Spleen (tissue), 11 donors: Measurements from ENCODE around the gene ARRB2. TPM values are rescaled to one million over a fixed set of nuclear protein-coding genes. Genes with fewer than 3 reads are reported as not detected.

ENCODE experiments used
- DNase-seq: peaks from one replicate; pipeline ENCODE4 v3.0.0-alpha.2; 2020
- H3K27ac ChIP-seq, 8 donors: fragments of 200-600 bp; sonication (generic) in 7 of 8; 1 replicate in 4 of 8; 2 replicates in 4 of 8; pipeline versions ENCODE4 v1.5.0 to v1.8.0; 2016 to 2021; ENCODE audit warnings: inconsistent platforms in 4 of 8, mild to moderate bottlenecking in 4 of 8, moderate library complexity in 1 of 8
- H3K27me3 ChIP-seq, 7 donors: fragments of 200-600 bp; sonication (generic) in 6 of 7; replicated peaks in 1 of 7; 1 replicate in 4 of 7; 2 replicates in 3 of 7; pipeline versions ENCODE4 v1.5.0 to v1.8.0; 2016 to 2021; ENCODE audit warnings: inconsistent platforms in 3 of 7, mild to moderate bottlenecking in 1 of 7
- H3K36me3 ChIP-seq, 6 donors: fragments of 200-600 bp; sonication (generic) in 5 of 6; 1 replicate in 4 of 6; 2 replicates in 2 of 6; pipeline versions ENCODE4 v1.5.0 to v1.8.0; 2016 to 2021; ENCODE audit warnings: inconsistent platforms in 2 of 6
- H3K4me1 ChIP-seq, 6 donors: fragments of 200-600 bp; sonication (generic) in 5 of 6; 1 replicate in 3 of 6; 2 replicates in 3 of 6; pipeline versions ENCODE4 v1.5.0 to v1.8.0; 2016 to 2021; ENCODE audit warnings: inconsistent platforms in 3 of 6
- H3K4me3 ChIP-seq, 8 donors: fragments of 200-600 bp; sonication (generic) in 7 of 8; 1 replicate in 4 of 8; 2 replicates in 4 of 8; pipeline versions ENCODE4 v1.5.0 to v1.8.0; 2016 to 2021; ENCODE audit warnings: inconsistent platforms in 4 of 8, mild to moderate bottlenecking in 4 of 8, moderate library complexity in 2 of 8
- H3K9me3 ChIP-seq, 8 donors: fragments of 200-600 bp; sonication (generic) in 7 of 8; 1 replicate in 4 of 8; 2 replicates in 4 of 8; pipeline versions ENCODE4 v1.5.0 to v1.8.0; 2016 to 2021; ENCODE audit warnings: inconsistent platforms in 4 of 8
- CTCF ChIP-seq, 11 experiments: fragments of 200-600 bp in 7 of 11; fragments of 450-650 bp in 4 of 11; sonication (generic) in 4 of 11; IDR thresholded peaks in 8 of 11; conservative IDR thresholded peaks in 3 of 11; 1 replicate in 7 of 11; 2 replicates in 4 of 11; pipeline versions ENCODE4 v1.4.0 to v1.8.0; 2016 to 2021; ENCODE audit warnings: antibody characterized with exemption in 11 of 11, inconsistent platforms in 4 of 11, mild to moderate bottlenecking in 1 of 11
- POLR2A ChIP-seq, 3 donors: fragments of 450-650 bp; IDR thresholded peaks; one replicate each; pipeline ENCODE4 v1.5.1; 2017; ENCODE audit warnings: antibody characterized with exemption in 3 of 3, mild to moderate bottlenecking in 1 of 3
- POLR2AphosphoS5 ChIP-seq, 3 donors: sonication (generic); formaldehyde crosslinking; IDR thresholded peaks; one replicate each; pipeline ENCODE4 v1.5.1; 2017; ENCODE audit warnings: antibody characterized with exemption in 3 of 3
- WGBS, 5 donors: extraction: QIAGEN DNeasy Blood & Tissue Kit in 3 of 5; methylation state at CpG; one replicate each; pipeline versions ENCODE4 v1.1.5 to v1.1.7; 2013 to 2018; 5-methylcytosine and 5-hydroxymethylcytosine counted together
- intact Hi-C: fragments of 100-400 bp; cut with DNase I; formaldehyde crosslinking; loops from one replicate; pipeline ENCODE4 v1.15.0; 2023; ENCODE audit warnings: low total_unique reads
- polyA plus RNA-seq, 3 donors: library from polyadenylated mRNA; stranded (reverse); fragments of 200-250 nt; gene quantifications; one replicate each; pipeline ENCODE4 v1.2.1, GENCODE V29; 2013
- total RNA-seq, 7 donors: library from RNA; depleted of rRNA in 3 of 7; stranded (reverse); fragments of >200 nt in 3 of 7; fragmentation: NEBNext Ultra II Directional in 4 of 7; extraction: Animal tissue kit (Norgen Biotek cat#: 25700) in 4 of 7; gene quantifications; one replicate each; pipeline versions ENCODE4 v1.1.0 to v1.2.1, GENCODE V29; 2016 to 2021
- donor health status: healthy with polysubstance abuse.
- donor health status: DM: no; HTN: no; CAD: no; lungs with moderate emphysema.
- donor health status: DM: no; HTN: no; CAD: no.
- donor health status: Bipolar disorder and iron deficiency.
- donor health status: healthy.
- donor health status: DM: no; HTN: no; CAD: no.
- donor health status: DM: yes; HTN: yes; CAD: no.

Gene ARRB2
- total and polyA plus RNA-seq, 10 donors = 61.4 to 416 (median 209) TPM

GRCh38 chr17:4706121-4706520 lies 4.3 kb upstream of the ARRB2 start:
- H3K27me3 ChIP-seq = no peaks in the 10 kb centered on the region
- H3K4me1 ChIP-seq = peaks cover 13 to 56% (median 38%) of the 10 kb centered on the region in 6 donors
- intact Hi-C loops = loop anchor here (10.0 kb wide), 1 partner anchor 179 kb away; no protein-coding TSS in a partner anchor
- TF ChIP-seq CTCF (IDR thresholded peaks at IDR 0.05 in 8 of 11, conservative IDR thresholded peaks at IDR 0.05 in 3 of 11) = no peak
- TF ChIP-seq POLR2AphosphoS5 (IDR thresholded peaks at IDR 0.05) = no peak
- TF ChIP-seq POLR2A (IDR thresholded peaks at IDR 0.05) = no peak
- H3K27ac ChIP-seq = no peak overlapping the region
- no peak overlapping the region for H3K4me3 ChIP-seq
- 82 to 87% (median 85%) methylated on average over 7 of the region's 7 CpGs for WGBS, 5 donors
- H3K9me3 ChIP-seq = no peaks in the 10 kb centered on the region
- no peak for DNase-seq
- no peaks in the 10 kb centered on the region for H3K36me3 ChIP-seq

- intact Hi-C loops = loop anchor here (10.0 kb wide), 1 partner anchor 176 kb away; no protein-coding TSS in a partner anchor
- Histone ChIP-seq H3K27ac (no peak overlapping the region), H3K4me3 (no peak overlapping the region), H3K36me3 (peaks cover 0 to 8% (median 0%) of the 10 kb centered on the region in 6 donors), H3K27me3 (no peaks in the 10 kb centered on the region), H3K4me1 (peaks cover 22 to 56% (median 38%) of the 10 kb centered on the region in 6 donors), H3K9me3 (no peaks in the 10 kb centered on the region)
- DNase-seq = no peak
- TF ChIP-seq POLR2A (IDR thresholded peaks at IDR 0.05) = no peak
- TF ChIP-seq POLR2AphosphoS5 (IDR thresholded peaks at IDR 0.05) = no peak
- no peak for TF ChIP-seq CTCF (IDR thresholded peaks at IDR 0.05 in 8 of 11, conservative IDR thresholded peaks at IDR 0.05 in 3 of 11)
- WGBS, 5 donors = 68 to 79% (median 72%) methylated on average over 8 of the region's 8 CpGs
Observed at GRCh38 chr17:4708436-4708835, 2.0 kb upstream of the ARRB2 start.

GRCh38 chr17:4710693-4711634 lies 532 bp downstream of the ARRB2 start:
- TF ChIP-seq POLR2A (IDR thresholded peaks at IDR 0.05) (peak in 2 of 3 donors; percentile 20 to 39), POLR2AphosphoS5 (IDR thresholded peaks at IDR 0.05) (peak; percentile 42 to 80 (median 64)), CTCF (IDR thresholded peaks at IDR 0.05 in 8 of 11, conservative IDR thresholded peaks at IDR 0.05 in 3 of 11) (no peak)
- intact Hi-C loops = loop anchor here (10.0 kb wide), 1 partner anchor 84 kb away; the partner anchor contains the start of gene PSMB6
- Histone ChIP-seq H3K9me3 (no peaks in the 10 kb centered on the region), H3K4me3 (peak overlapping the region; percentile 50 to 93 (median 70)), H3K36me3 (peaks cover 0 to 24% (median 3%) of the 10 kb centered on the region in 6 donors), H3K4me1 (peaks cover 23 to 65% (median 54%) of the 10 kb centered on the region in 6 donors), H3K27ac (peak overlapping the region; percentile 85 to 99 (median 95)), H3K27me3 (no peaks in the 10 kb centered on the region)
- no peak for DNase-seq
- 2 to 6% (median 4%) methylated on average over 42 to 57 of the region's 57 CpGs for WGBS, 5 donors
